NCI-H1092 treated with DMSO at 0.1 percent for 48 hours (cell line): ENCODE measurements around the gene IL16.

Source experiments
- DNase-seq: peaks from one replicate; lab custom pipeline; 2025; lab: John Stamatoyannopoulos, UW

The IL16 gene

DNA sequence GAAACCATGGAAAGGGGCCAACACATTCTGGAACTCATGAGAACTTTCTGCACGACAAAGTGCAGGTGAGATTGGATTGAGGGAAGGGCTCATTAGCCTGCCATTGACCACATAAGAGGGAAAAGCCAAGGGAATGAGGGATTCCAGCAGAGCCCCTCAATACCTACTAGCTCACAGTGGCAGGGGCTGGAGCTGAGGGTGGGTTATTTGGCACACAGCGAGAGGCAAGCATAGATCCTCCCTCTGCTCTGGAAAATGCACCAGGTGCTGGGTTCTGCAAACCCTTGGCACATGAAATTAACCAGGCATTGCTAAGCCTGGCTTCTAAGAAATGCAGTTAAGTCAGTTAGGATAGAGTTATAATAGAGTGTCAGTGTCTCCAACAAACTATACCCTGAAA, 60.8 kb downstream of the IL16 start:
- DNase-seq = no peak

- no peak for DNase-seq
These were observed 61.8 kb downstream of the IL16 start for GRCh38 chr15:81258455-81258854.

GRCh38 chr15:81259760-81260298, 63.1 kb downstream of the IL16 start:
- no peak for DNase-seq

- no peak for DNase-seq
These were observed 64.6 kb downstream of the IL16 start for GRCh38 chr15:81261172-81261811.

- DNase-seq = no peak
These were observed 66.8 kb downstream of the IL16 start for GRCh38 chr15:81263477-81263876.

GRCh38 chr15:81264072-81264857, 67.6 kb downstream of the IL16 start:
- no peak for DNase-seq

GRCh38 chr15:81265256-81265943, 68.7 kb downstream of the IL16 start:
- DNase-seq = no peak

GRCh38 chr15:81265944-81266775, 69.5 kb downstream of the IL16 start:
- peak; percentile 61 for DNase-seq

DNA sequence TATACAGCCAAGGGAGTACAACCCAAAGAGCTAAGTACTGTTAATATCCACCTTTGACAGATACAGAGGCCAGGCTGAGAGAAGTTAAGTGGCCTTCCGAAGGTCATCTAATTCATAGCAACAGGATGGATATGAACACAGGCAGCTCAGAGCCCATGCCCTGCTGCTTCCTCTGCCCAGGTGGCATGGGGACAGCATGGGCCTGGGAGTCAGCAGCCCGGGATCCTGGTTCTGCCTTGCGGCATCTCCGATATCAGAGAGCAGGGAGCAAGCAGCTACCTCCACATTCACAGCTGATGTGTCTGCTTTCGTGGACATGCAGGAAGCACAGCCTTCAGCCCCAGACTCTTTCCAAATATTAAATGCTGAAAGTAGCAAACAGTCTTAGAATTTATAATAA, 71.7 kb downstream of the IL16 start:
- DNase-seq = no peak

DNA sequence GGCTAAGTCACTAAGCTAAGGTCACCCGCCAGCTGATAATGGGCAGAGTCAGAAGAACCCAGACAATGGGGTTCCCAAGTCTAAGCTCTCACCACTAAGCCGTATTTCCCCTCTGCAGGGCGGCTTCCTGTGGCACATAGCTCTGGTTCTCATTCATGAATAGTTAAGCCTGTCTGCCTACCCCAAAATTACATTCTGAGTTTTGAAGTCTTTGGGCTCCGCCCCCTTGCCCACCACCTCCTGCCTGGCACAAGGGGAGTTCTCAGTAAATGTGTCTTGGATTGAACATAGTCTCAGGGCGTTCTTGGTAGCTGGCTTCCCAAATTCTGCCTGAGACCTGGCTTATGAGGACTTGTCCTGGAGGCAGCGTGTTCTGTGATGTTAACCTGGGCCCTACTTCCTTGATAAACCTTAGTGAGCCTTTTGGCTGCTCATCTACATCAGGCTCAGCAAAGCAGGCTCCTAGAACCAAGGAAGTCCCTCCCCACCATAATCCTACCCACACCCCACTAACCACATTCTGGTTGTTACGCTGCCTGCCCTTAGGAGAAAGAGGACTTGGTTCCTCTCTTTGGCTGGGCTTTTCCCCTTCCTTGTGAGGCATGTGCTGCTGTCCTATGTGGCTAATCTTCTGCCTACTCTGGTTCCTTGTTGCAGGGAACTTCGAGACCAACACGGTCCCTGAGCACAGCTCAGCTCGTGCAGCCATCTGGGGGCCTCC, 72.4 kb downstream of the IL16 start:
- no peak for DNase-seq

- no peak for DNase-seq
These were observed 73.5 kb downstream of the IL16 start for GRCh38 chr15:81270188-81270587.

GRCh38 chr15:81270781-81271491, 74.3 kb downstream of the IL16 start:
- no peak for DNase-seq

DNA sequence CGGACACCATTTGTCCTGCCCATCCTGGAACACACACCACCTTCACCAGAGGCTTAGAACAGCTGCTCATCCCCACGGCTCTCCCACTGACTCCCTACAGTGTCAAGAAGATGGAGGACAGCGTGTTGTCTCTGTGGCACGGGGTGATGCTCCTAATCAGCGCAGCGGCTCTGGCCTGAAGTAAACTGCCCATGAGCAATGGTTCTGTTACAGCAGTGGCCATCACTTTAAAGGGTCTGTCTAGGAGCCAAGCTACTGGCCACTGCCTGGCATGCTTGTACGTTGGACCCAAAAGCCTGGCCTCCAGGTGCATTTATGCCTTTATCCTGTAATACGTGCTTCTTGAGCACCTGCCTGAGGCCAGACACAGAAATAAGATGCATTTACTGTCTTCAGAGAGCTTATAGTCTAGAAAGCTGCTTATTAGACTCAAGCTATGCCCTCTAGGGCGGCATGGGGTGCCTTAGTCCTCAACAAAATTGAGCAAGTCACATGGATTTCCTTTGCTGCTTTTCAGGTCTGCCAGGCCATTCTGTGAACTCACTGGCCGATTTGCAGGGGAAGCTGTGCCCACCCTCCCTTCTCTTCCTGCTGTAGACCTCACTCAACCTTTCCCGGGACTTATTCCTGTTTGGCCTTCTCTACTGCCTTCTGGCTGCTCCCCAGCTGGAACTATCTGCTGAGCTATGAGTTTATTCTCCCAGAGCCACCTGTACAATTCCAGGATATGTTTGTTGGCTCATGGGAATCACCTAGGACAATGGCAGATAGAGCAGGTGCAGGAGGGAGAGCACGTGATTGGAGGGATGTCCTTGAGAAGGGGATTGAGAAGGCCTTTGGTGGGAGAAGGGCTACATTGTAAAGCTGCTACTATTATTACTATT, 75.3 kb downstream of the IL16 start:
- no peak for DNase-seq

- no peak for DNase-seq
These were observed 76.5 kb downstream of the IL16 start for GRCh38 chr15:81273200-81273599.

- no peak for DNase-seq
These were observed 77.2 kb downstream of the IL16 start for GRCh38 chr15:81273855-81274254.

GRCh38 chr15:81274255-81274654, 77.6 kb downstream of the IL16 start:
- DNase-seq = no peak

DNA sequence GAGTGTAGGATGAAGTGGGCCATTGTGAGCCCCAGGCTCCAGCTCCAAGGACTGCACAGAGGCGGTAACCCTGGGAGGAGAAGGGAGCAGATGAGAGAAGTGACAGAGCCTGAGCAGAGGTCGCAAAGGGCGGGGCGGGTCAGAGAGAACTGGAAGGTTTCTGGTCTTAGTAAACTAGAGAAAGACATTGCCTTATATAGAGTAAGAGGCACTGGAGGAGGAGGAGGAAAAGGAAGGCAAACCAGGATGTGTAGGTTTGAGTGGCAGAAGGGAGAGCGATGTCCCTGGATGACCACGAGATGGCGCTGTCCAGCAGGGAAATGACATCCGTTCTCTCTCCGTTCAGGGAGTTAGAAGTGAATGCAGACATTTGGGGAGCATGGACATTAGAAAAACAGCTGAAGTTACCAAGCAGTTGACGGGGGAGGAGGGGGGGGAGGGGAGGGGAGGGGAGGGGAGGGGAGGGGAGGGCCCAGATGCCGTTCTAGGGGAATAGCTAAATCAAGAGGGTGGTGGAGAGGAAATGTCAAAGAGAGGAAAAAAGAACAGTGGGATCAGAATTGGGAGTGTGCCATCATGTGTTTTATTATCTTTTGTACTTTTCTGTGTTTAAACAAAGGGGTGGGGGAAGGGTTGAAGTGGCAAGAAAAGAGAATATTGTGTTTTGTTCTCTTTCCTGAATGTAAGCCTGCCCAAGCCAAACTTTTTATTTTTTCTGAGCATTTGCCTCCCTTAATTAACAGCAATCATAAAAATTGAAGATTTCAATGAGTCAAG, 78.4 kb downstream of the IL16 start:
- peak; percentile 34 for DNase-seq

DNA sequence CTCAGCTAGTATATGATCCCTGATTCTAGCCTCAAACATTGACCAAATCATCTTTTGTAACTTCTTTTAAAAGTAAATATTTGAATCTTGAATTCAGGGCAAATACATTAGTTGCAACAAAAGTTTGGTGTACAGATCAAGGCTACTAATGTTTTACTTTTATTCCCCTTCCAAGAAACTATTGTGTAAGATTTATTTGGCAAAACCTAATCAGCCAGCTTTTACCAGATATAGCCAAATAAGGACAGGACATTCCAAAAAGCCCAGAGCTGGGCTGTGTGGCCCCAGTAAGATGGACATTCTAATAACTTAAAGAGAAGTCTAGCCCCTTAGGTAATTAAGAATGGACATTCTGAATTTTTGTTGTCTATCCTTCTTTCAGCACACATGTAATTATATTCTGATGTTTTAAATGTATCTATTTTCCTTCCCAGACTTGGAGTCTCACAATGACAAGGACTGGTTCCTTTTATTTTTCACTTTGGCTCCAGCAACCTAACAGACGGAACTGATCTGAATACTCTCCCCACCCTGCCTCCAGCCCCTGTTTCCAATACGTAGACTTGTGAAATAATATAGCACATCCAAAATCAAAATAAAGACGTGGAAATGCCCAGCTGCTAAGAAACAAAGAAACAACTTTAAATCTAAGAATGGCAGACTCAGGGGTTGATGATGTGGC, 79.2 kb downstream of the IL16 start:
- DNase-seq = no peak
